ENCODE results near the gene PCSK2.
A peak's percentile ranks its signal among the peaks of the same experiment; 100 is the strongest.

Gene PCSK2

DNA sequence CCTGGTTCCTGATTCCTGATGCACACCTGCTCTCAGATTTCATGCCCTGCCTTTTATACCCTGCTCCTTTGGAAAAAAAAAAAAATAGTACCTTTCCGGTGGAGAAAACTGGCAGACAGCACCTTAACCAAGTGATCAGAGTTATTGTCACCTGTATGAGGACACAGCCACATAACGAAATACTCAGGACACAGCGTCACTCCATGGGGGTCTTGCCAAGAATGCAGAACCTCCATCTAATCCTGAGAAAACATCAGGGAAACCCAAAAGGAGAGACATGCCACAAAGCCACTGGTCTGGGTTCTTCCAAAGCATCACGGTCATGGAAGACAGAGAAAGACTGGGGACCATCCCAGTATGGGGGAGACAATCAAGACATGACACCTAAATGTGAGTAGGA lies 275.3 kb downstream of the PCSK2 start:
- H3K4me3 ChIP-seq (replicated peaks; ENCODE audit: low read depth, low read length) = no peak overlapping the region
- no peak for DNase-seq (ENCODE audit: extremely low read depth, low read depth)
- TF ChIP-seq, protein P1, sequence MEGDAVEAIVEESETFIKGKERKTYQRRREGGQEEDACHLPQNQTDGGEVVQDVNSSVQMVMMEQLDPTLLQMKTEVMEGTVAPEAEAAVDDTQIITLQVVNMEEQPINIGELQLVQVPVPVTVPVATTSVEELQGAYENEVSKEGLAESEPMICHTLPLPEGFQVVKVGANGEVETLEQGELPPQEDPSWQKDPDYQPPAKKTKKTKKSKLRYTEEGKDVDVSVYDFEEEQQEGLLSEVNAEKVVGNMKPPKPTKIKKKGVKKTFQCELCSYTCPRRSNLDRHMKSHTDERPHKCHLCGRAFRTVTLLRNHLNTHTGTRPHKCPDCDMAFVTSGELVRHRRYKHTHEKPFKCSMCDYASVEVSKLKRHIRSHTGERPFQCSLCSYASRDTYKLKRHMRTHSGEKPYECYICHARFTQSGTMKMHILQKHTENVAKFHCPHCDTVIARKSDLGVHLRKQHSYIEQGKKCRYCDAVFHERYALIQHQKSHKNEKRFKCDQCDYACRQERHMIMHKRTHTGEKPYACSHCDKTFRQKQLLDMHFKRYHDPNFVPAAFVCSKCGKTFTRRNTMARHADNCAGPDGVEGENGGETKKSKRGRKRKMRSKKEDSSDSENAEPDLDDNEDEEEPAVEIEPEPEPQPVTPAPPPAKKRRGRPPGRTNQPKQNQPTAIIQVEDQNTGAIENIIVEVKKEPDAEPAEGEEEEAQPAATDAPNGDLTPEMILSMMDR (IDR thresholded peaks at IDR 0.05; ENCODE audit: low read depth, low read length, missing control alignments) = no peak

DNA sequence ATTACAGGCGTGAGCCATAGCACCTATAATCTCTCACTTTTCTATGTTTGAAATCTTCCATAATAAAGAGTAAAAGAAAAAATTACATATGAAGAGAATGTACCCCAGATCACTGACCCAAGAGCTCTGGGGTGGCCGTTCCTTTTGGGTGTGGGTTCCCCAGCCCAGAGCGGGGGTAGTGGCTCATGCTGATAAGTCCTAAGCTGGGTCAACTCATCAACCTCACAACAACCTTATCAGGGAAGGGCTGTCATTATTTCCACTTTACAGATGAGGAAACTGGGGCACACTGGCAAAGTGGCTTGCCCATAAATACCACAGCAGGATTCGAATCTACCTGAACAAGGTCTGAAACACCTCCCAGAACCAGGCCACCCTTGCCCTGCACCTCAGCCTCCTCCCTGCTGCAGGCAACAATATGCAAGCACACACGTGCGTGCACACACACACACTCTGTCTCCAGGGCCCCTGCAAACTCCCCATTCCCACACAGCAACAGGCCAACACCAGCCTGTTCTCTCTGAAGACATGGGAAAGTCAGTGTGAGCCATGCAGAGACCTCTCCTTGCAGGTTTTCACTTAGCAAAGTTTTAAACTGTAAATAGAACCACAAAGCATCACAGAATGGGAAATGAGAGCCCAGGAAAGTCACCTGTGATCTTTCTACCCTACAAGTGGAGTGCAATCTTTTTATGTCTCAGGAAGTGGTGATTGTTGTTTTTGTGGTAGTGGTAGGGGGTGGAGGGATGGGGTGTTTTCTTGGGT lies 276.6 kb downstream of the PCSK2 start:
- TF ChIP-seq, protein P1 (IDR thresholded peaks at IDR 0.05; ENCODE audit: low read depth, low read length, missing control alignments) = no peak
- H3K4me3 ChIP-seq (replicated peaks; ENCODE audit: low read depth, low read length) = no peak overlapping the region
- DNase-seq (ENCODE audit: extremely low read depth, low read depth) = no peak

DNA sequence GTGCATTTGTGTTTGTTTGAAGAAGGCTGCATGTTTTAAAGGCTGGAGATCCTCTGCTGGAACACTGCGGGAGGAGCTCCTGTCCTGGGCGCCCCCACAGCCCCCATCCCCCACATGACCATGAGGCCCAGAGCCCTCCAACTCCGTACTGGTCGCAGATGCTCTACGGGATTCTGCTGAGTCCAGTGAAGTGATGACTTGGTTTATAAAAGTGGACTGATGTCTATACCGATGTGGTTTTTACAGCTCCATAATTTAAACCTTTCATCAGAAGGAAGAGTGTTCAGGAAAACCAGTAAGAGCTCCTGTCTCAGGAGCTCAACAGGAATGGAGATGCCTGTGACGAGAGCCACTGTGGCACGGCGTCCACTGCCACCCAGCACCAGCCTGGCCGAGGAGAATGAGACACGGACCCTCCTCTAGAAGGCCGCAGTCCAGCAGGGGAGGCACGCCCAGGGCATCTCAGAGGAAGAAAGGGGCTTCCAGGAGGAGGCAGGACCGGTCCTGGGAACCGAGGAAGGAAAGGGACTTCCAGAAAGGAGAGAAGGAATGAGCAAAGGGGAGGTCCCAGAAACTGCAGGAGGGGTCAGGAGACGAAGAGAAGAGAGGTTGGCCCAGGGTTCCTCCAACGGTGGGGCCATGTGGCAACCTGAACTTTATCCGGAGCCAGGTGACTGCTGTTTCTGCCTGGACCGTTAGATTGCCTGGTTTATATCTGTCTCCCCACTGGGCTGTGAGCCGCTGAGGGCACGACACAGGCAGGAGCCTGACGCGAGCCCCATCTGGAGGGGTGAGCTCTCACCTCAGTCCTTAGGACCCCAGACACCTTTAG lies 277.4 kb downstream of the PCSK2 start:
- DNase-seq (ENCODE audit: extremely low read depth, low read depth) = no peak
- no peak overlapping the region for H3K4me3 ChIP-seq (replicated peaks; ENCODE audit: low read depth, low read length)
- TF ChIP-seq, protein P1 (IDR thresholded peaks at IDR 0.05; ENCODE audit: low read depth, low read length, missing control alignments) = no peak

DNA sequence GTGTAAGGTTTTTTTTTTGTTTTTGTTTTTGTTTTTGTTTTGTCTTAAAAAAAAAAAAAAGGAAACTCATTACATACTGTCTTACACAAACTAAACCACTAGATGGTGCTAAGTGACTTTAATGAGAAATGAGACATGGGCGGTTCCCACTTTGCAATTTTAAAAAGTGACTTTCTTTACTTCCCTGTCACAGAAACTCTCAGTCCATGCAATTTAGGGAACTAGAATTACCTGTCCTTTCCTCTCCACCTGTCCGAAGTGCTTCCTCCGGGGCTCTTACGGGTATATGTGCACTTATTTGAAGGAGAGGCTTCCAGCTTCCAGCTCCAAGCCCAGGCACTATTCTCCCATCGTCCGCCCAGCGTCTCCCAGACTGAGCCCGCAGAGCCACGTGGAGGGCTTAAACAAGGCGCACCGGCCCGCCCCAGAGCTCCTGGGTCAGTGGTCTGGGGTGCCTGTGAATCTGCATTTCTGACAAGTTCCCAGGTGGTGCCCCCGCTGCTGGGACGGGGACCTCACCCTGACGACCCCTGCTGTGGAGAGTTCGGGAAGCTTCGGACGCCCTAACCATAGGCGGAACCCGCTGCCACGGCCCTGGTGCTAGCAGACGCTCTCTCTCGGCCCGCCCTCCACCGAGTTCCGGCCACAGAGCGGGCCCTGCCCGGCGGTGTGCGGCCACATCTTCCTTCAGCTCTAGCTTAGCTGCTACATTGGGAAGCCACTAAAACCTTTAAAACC lies 278.2 kb downstream of the PCSK2 start:
- no peak for DNase-seq (ENCODE audit: extremely low read depth, low read depth)
- TF ChIP-seq, protein P1 (IDR thresholded peaks at IDR 0.05; ENCODE audit: low read depth, low read length, missing control alignments) = peak; percentile 43
- H3K4me3 ChIP-seq (replicated peaks; ENCODE audit: low read depth, low read length) = peak overlapping the region; percentile 30

DNA sequence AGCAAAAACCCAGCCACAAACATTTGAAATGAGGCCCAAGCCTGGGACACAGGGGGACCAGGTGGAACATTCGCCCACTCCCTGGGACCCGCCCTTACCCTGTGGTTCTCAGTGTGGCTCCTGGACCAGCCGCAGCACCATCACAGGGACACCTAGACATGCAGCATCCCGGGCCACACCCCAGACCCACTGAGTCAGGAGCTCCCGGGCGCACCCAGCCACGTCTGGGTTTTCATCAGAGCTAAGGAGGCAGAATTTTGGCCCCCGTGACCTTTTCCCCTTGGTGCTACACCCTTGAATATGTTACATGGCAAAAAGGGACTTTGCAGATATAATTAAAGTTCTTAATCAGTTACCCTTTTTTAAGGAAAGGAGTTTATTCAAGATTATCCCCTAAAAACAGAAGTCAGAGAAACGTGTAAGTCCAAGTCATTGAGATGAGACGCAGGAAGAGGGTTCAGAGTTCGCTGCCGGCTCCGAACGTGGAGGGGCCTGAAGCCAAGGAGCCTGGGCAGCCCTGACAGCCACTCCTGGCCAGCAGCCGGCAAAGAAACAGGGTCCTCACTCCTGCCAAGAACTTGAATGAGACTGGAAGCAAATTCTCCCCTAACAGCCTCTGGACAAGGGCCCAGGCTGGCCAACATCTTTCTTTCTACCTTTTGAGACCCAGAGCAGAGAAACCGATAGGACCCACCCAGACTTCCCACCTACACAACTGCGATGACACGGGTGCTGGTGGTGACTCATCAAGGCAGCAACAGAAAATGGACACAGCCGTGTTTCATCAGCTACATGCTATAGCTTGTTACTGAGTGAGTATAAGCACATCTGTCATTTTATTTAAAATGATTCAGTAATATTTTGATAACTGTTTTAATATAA lies 279.0 kb downstream of the PCSK2 start:
- no peak overlapping the region for H3K4me3 ChIP-seq (replicated peaks; ENCODE audit: low read depth, low read length)
- DNase-seq (ENCODE audit: extremely low read depth, low read depth) = no peak
- TF ChIP-seq, protein P1 (IDR thresholded peaks at IDR 0.05; ENCODE audit: low read depth, low read length, missing control alignments) = no peak

DNA sequence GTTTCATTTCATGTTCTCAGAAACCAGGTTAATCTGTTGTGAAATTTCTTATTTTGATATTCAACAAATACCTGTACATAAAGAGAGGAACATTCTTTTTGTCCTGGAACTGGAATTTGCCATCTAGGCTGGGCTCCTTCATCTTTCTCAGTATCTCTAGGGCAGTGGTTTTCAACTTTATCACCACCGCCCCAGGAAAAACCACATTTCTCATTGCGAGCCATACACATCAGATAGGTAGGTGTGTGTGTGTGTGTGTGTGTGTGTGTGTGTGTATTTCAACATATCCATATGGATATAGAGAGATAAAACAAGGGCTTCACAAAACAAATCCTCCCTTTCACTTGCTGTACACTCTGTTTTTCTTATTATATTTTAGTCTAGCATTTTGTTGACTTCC lies 280.2 kb downstream of the PCSK2 start:
- DNase-seq (ENCODE audit: extremely low read depth, low read depth) = no peak
- TF ChIP-seq, protein P1 (IDR thresholded peaks at IDR 0.05; ENCODE audit: low read depth, low read length, missing control alignments) = no peak

More for the DNA sequence above, 280.2 kb downstream of the PCSK2 start:
- no peak overlapping the region for H3K4me3 ChIP-seq (replicated peaks; ENCODE audit: low read depth, low read length)

Measured in HFF-Myc (cell line).